Measurements from ENCODE around the gene PCNX2.

The PCNX2 gene

DNA sequence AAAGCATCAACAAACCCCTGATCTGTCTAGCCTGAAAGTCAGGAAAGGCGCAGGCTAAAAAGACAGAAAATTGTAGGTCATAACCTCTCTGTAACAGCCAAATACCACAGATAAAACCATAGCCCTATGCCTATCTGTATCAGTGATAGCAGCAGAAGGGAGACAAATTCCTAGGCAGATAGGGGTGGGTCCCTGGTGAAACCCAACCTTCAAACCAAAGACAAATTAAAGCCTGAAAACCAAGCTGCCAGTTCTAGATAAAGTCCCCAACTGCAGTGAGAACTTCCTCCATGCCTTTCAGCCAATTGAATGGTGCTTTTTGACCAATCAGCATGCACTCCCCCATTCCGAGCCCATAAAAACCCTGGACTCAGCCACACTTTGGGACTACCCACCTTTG, 229.8 kb downstream of the PCNX2 start:
- DNase-seq (ENCODE audit: low read depth in 1 of 2, low spot score in 1 of 2), result no peak

DNA sequence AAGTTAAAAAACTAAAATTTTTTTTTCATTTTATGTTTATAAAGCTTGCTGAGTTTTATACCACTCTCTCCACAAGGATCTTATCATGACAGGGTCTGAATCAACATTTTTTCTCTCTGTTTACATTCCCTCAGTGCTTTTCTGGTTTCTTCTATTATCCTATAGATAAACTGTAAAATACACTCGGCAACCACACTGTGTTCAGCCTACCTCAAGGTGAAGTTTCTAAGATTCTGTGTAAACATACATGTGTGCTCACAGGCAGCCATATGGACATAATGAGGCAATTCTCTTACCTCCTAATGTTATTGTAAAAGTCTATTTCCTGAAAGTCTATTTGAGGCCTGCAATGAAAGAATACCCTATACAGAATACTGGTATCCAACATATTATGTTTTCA, 230.5 kb downstream of the PCNX2 start:
- DNase-seq (ENCODE audit: low read depth in 1 of 2, low spot score in 1 of 2), result no peak

DNA sequence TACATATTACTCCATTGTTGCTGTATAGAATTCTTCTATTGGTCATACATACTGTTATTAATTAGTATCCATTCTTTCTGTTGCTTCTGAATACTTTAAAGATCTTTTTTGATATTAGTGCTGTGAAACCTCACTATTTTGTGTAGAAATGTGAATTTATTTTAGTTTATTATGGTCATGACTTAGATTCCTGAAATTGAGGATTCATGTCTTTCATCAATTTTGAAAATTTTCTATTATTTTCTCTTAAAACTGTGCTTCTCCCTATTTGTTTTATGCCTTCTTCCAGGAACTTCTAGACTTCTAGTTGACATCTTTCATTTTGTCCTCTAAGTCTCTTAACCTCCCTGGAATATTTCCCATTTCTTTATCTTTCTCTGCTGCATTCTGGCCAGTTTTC, 232.1 kb downstream of the PCNX2 start:
- DNase-seq (ENCODE audit: low read depth in 1 of 2, low spot score in 1 of 2), result no peak

DNA sequence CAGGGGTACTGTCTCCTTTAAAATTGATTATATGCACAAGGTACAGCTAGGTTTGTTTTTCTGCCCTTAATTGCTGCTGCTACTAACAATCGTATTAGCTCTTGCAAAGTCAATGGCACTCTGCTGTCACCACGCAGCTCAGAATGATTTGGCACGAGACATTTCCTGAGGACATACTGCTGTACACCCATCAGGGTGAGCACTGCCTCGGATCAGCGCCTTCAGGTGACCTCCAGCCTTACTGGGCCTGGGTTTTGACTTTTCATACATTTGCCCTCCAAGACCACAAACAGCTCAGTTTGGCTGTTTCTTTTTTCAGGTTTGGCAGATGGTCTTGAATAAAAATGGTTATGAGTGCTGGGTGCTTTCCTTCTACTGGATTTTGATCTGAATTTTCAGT, 234.3 kb downstream of the PCNX2 start:
- DNase-seq (ENCODE audit: low read depth in 1 of 2, low spot score in 1 of 2), result no peak

DNA sequence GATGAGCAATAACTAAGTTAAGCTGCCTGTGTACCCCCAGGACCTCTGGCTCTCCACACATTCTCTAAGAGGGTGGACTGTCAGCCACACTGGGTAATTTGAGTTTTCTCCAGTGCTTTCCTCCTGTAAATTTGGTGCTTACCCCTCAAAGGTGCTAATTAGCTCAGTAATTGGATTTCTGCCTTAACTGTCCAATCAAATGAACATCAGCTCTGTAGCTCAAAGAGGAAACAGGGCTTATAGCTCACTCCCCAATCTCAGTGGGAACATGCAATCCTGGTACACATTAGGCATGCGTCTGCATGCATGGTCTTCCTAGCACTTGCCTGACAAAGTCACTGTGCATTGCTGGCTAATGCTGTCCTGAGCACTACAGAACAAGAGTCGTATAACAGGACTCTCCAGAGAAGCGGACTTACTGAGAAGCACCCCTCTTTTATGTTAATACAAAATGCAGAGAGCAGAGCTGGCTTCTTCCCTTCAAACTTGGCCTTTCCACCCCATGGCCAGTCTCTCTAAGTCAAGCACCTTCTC, 235.0 kb downstream of the PCNX2 start:
- no peak for DNase-seq (ENCODE audit: low read depth in 1 of 2, low spot score in 1 of 2)

DNA sequence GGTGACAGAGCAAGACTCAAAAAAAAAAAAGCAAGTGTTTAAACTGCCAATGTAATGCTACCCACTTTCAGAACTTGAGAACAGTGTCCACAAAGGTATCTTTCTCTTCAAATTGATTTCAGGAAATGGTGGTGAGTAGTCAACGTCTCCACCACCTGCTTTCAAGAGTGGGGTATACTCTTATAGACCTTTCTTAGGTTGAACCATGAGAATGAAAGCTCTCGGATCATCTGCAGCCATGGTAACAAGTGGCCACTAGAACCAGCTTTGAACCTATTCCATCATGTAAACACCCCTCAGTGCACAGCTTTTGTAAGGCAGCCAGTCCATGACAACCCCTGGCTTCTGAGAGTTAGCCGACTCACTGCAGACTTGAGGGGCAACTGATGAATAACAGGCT, 237.7 kb downstream of the PCNX2 start:
- DNase-seq (ENCODE audit: low read depth in 1 of 2, low spot score in 1 of 2), result no peak

DNA sequence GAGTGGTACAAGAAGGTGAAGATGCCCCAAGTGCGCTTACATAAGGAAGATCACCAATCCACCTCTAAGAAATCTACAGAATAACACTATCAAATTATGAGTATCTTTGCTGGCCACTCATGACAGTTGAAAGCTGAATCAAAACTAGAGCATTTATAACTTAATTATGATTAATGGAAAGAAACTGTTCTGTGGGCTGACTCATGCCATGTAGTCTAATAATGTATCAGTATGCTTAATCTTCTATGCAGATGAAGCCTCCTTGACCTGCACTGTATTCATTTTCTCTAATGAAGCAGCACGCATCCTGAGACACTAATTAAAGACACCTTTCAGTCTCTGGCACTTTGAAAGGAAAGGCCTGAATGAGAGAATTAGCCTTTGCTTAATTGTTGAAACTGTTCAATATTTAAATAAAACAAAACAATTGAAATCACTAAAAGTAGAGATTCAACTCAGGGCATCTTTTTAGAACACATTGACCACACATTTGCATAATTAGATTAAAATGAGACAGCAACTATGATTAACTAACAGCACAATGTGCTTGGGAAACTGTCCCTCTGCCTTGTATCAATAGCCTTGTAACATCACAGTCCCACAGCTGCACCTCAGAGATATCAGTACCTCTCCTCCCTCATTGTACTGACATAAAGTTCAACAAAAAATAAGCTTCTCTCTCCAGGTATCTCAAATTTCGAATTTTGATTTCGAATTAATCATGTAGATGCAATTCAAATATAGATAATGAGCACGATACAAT, 239.5 kb downstream of the PCNX2 start:
- DNase-seq (ENCODE audit: low read depth in 1 of 2, low spot score in 1 of 2), result no peak

DNA sequence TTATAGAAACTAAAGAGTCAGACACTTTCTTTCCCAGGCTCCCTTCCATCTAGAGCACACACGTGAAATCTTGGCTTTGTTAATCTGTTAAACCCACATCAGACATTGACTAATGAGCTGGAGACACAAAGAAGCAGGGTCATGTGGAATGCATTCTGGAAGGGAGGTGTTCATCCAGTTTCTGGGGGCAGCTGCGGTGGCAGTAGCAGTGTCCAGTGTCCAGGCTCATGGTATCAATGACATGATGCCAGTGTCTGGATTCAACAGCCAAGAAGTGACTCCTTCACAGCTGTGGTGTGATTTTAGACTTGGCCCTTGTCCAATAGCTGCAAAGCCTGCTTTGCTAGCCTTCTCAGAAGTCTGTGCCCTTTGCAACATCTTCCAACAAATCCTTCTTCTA, 249.9 kb downstream of the PCNX2 start:
- no peak for DNase-seq (ENCODE audit: low read depth in 1 of 2, low spot score in 1 of 2)

DNA sequence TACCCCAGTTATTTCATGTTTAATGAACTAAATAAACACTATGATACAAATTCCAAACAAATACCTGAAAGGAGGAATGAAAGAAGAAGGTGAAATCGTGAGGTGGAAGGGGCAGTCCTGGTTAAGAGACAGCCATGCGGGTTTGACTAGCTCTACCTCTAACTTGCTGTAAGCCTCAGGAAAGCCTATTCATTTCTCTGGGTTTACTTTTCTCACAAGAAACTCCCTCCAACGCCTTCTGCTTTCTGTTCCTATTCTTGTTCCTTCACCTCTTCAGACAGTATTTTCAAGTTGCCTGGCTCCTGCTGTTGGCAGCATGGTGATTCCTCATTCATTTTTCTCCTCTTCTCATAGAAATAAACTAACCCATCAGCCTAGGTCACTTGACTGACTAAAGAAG, 252.7 kb downstream of the PCNX2 start:
- DNase-seq (ENCODE audit: low read depth in 1 of 2, low spot score in 1 of 2), result no peak

DNA sequence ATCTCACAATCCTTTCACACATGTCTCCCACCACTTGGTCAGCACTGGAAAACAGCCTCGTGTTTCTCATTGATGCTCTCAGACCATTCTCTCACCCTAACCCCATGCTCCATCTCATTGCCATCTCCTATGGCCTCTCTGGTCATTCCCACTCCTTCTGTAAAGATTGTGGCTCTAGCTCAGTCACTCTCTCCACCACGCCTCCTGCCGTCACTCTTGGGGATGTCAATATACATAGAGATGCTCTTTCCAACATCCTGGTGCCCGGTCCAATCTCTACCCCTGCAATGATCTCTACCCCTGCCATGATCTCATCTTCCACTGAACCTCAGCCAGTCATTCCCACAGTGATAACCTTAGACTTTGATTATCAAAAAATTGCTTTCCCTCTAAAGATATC, 255.0 kb downstream of the PCNX2 start:
- DNase-seq (ENCODE audit: low read depth in 1 of 2, low spot score in 1 of 2), result no peak

DNA sequence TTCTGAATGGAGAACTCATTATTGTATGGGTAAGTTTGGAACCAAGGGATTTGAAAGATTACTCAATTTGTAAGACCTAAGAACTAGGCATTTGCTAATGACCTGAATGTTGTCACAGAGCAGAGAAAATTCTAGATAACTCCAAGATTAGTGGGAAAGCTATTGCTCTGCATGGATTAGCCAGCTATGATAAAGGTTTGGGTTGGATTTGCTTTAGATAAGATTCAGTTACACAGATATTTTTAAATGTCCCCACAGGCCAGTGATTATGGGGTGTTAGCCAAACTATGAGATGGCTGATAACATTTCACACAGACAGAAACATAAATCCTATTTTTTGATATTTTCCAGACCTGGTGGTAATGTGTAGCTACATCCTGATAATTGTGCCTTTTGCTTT, 256.9 kb downstream of the PCNX2 start:
- no peak for DNase-seq (ENCODE audit: low read depth in 1 of 2, low spot score in 1 of 2)

DNA sequence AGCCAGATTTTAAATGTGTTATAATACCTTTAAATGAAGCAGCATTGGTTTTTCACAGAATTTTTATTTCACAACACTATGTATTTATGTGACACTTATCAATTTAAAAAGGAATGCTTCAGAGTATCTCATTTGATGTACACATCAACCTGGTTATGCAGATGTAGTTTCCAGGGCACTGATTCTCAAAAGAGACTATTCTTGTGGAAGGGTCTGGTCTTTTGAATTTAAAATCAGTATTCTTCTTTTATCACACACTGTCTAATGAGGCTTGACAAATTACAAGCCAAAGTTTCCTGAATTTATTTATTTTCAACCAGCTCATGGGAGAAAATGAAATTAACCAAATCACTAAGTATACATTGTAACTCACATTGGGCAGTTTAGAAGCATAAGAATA, 257.7 kb downstream of the PCNX2 start:
- DNase-seq (ENCODE audit: low read depth in 1 of 2, low spot score in 1 of 2), result no peak

DNA sequence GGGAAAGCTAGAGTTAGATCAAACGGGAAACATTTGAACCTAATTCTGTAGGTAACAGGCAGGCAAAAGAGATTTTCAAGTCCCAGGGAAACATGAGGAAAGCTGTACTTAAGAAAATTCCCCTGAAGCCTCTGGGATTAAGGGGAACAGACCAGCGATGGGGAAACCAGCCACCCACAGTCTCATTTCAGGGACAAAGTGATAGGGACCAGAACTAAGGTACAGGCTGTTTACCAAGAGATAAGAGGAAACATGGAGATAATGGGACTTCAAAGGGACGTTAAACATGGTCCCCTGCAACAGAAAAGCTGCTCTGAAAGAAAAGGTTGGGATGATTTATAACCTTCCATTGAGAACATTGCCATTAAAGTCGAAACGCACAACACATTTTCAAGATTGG, 260.7 kb downstream of the PCNX2 start:
- DNase-seq (ENCODE audit: low read depth in 1 of 2, low spot score in 1 of 2), result no peak

DNA sequence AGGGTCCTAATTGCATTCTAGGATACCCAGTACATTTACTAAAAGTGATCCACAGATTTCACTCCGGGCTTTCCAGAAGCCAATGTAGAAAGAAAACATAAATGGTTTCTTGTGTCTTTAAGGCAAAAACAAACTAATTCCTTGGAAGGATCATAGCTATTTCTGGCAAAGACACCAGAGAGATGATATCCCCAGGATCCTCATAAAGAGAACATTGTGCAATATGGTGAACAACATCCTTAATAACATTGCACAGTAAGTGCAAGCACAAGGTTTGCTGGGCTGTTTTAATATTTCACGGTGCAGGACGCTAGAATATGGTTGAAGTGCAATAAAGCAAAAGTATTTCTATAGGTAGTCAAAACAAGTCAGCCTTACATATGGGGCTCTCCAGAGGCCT, 262.2 kb downstream of the PCNX2 start:
- DNase-seq (ENCODE audit: low read depth in 1 of 2, low spot score in 1 of 2), result no peak

DNA sequence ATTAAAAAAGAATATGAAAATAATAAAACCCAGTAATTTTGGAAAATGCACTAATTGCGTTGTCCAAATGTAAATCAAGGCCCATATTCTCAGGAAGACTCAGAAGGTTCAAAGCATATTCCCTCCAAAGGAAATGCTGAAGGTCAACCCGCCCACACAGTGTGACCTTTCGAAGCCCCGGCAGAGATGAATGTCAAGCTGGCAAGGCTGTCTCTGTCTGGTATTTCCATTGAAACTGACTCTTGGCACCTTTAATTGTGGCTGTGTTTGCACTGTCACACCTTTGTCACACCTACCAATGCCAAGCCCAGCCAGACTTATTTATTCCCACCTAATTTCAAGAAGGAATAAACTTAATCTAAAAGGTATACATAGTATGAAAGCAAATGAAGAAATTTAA, 262.6 kb downstream of the PCNX2 start:
- no peak for DNase-seq (ENCODE audit: low read depth in 1 of 2, low spot score in 1 of 2)

DNA sequence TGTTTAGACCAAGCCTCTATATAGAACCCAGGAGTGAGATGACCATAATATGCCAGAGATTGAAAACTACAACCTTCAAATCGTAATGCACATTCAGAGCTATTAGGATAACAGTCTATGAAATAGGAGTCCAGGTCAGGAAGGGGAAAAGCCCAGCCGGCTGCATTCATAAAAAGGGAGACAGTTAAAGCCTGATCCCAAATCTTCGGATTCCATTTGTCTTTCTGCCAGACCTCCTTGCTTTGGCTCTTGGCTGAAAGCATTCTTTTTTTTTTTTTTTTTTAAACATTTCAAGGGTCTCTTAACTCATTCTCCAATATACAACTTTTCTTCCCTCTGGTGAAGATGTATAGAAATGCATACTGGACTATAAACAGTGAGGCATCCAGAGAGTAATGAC, 264.0 kb downstream of the PCNX2 start:
- no peak for DNase-seq (ENCODE audit: low read depth in 1 of 2, low spot score in 1 of 2)

DNA sequence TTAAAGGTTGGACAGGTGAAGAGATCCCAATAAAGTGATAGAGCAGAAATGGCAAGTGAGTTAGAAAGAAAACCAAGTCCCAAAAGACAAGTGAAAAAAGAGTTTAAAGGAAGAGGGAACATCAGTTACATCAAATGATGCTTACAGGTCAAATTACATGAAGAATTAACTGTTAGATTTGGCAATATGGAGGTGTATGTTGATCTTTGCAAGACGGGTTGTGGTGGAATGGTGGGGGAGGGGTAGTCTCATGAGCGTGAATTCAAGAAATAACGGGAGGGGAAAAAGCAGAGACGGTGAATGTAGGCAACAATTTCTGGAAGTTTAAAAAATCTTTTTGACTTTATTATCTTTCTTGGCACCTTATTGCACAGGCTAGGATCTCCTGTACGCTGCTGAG, 268.5 kb downstream of the PCNX2 start:
- no peak for DNase-seq (ENCODE audit: low read depth in 1 of 2, low spot score in 1 of 2)

DNA sequence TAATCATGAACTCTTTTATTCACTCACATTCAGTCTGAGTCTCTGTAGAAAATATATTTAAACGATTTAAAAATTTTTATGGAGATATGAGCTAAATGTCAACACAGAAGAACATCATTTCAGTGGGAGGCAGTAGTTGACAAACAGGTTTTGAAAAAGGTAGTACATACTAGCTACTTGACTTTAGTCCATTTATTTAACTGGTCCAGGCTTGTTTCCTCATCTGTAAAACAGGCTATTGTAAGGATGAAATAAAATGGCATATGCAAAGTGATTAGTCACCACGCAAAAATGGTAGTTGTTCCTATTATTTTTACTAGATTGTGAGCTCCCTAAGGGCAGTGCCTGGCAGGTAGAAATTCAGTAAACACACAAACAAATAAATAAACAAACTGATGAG, 270.0 kb downstream of the PCNX2 start:
- no peak for DNase-seq (ENCODE audit: low read depth in 1 of 2, low spot score in 1 of 2)

DNA sequence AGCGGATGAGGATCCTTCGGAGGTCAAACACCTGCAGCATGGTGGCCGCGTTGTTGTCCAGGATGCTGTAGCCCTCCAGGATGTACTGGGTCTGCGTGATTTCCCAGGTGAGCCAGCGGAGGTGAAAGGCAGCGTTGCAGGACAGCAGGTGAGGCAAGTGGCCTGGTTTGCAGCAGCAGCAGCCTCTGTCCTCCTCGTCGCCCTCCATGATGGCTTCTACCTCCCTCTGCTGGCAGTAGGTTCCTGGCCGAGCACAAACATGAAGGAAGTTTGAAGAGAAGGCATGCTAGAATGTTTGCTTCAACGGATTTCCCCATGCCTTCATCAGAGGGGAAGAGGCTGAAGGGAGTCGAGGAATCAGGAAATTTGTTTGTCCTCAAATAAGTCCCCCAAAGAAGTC, 270.4 kb downstream of the PCNX2 start:
- no peak for DNase-seq (ENCODE audit: low read depth in 1 of 2, low spot score in 1 of 2)

DNA sequence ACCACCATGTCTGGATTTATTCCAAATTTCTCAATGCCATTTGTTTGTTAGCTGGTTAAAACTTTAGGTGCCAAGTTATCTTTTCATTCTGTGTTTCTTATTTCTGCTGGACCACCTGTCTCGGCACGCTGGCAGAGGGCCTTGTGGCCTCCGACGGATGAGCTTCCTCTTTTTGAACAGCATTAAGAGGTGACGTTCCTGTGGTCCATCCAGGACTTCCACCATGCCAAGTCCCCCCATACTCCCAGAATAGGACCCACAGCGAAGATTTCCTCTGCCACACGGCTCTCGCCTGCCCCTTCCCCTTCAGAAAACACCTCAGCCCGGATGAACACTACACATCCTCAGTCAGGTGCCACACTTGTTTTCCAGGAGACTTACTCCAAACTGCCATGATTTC, 271.3 kb downstream of the PCNX2 start:
- DNase-seq (ENCODE audit: low read depth in 1 of 2, low spot score in 1 of 2), result no peak

DNA sequence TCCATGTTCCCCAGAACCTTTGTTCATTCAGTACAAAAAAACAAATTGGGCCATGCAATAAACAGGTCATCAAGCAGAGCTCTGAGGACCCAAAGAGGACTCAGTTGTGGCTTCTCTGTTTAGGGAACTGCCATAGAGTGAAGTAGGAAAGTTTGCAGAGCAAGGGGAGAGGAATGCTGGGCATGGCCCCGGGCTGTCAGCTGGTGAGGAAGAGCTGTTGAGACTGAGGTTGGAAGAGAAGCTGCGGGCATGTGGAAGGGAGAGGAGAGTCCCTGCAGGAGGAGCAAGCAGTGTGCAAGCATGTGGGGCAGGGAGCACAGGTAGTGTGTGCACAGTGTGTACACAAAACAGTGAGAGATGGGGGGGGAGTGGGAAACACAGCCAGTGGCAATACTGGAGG, 273.3 kb downstream of the PCNX2 start:
- no peak for DNase-seq (ENCODE audit: low read depth in 1 of 2, low spot score in 1 of 2)

DNA sequence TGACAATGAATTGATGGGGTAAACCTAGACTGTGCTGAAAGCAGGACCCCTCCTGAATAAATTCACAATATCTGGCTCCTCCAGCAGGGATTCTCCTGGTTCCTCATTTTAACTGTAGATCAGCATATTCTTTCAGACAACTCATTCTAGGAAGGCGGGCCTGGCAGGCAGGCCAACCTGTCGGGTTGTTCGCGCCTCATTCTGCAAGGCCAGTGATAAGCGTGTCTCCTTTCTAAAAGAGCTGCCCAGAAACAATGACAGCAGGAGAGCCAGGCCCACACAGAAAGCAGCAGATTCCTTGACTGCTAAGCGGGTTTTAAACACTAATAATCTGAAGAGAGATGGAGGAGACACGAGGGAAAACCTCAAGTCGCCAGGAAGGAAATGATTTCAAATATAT, 275.1 kb downstream of the PCNX2 start:
- DNase-seq (ENCODE audit: low read depth in 1 of 2, low spot score in 1 of 2), result no peak

DNA sequence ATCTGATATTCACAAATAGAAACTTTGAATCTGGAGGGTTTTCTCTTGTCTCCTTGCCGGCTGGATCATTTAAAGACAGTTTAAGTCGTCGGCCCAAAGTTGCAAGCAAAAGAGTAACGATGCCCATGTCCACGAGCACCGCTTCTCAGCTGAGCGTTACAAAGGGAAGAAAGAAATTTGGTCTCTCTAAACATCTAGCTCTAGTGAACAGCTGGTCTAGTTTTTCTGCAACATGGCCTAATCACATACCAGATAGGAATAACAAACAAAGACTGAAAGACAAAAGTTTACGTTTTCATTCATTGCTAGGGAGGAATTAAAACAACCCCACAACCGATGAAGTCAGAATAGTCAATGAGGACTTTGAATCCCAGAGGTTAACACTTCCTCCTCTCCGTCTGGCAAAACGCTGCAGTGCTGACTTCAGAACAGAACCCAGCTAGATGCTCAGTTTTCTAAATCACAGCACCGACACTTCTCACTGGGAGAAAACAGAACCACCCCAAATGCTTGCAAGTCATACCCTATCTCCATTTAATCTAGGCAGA, 275.7 kb downstream of the PCNX2 start:
- DNase-seq (ENCODE audit: low read depth in 1 of 2, low spot score in 1 of 2), result no peak
